ENCODE results near the gene RHEB.
"Not testable (repeated sequence)": the region's sequence is repeated elsewhere in the genome, so short reads cannot be mapped to it uniquely, and the experiment has no call there.

RHEB gene

GRCh38 chr7:151520419-151521261 lies 945 bp upstream of the RHEB start:
- peaks cover 7% of the 10 kb centered on the region; the same call in 1 of the 2 replicates for H3K36me3 ChIP-seq (ENCODE audit: insufficient read depth, low read length)
- peaks cover 32% of the 10 kb centered on the region for H4K20me1 ChIP-seq (ENCODE audit: insufficient read depth, low read length)
- peak; percentile 13 for DNase-seq
- peak overlapping the region in 1 of 2 experiments; percentile 51; a peak in 2 of 4 replicates for H3K4me3 ChIP-seq (ENCODE audit: low read depth in 1 of 2, low read length in 2 of 2)
- peaks cover 32% of the 10 kb centered on the region for H3K4me1 ChIP-seq (ENCODE audit: insufficient read depth, low read length)
- peak overlapping the region; percentile 87 for H3K27ac ChIP-seq (ENCODE audit: low read length)
- peak overlapping the region; percentile 78 for H2AFZ ChIP-seq (ENCODE audit: low read depth, low read length)
- H3K27me3 ChIP-seq (ENCODE audit: insufficient read depth, low read length, poor library complexity) = no peaks in the 10 kb centered on the region
- H3K4me2 ChIP-seq (ENCODE audit: insufficient read depth, low read length) = peak overlapping the region; percentile 52
- ATAC-seq (ENCODE audit: insufficient read depth, low read depth) = no peak
- peak overlapping the region; percentile 45 for H3K9ac ChIP-seq (ENCODE audit: low read depth, low read length)
- H3K9me3 ChIP-seq (ENCODE audit: insufficient read depth, low read length, severe bottlenecking) = peaks cover 9% of the 10 kb centered on the region
- no peak for TF ChIP-seq CTCF (IDR thresholded peaks at IDR 0.05; ENCODE audit: borderline replicate concordance, extremely low read depth, low read length, poor library complexity, severe bottlenecking)
- peaks cover 37% of the 10 kb centered on the region for H3K79me2 ChIP-seq (ENCODE audit: insufficient read depth, low read length)

- Histone ChIP-seq H3K4me2 (ENCODE audit: insufficient read depth, low read length) (peak overlapping the region; percentile 90), H3K4me1 (ENCODE audit: insufficient read depth, low read length) (peaks cover 46% of the 10 kb centered on the region), H3K27ac (ENCODE audit: low read length) (peak overlapping the region; percentile 84), H3K9ac (ENCODE audit: low read depth, low read length) (peak overlapping the region; percentile 96), H3K4me3 (ENCODE audit: low read depth in 1 of 2, low read length in 2 of 2) (peak overlapping the region; percentile 80 to 94), H4K20me1 (ENCODE audit: insufficient read depth, low read length) (peaks cover 47% of the 10 kb centered on the region), H3K79me2 (ENCODE audit: insufficient read depth, low read length) (peaks cover 52% of the 10 kb centered on the region), H2AFZ (ENCODE audit: low read depth, low read length) (peak overlapping the region; percentile 70; the same call in 1 of the 2 replicates)
- H3K27me3 ChIP-seq (ENCODE audit: insufficient read depth, low read length, poor library complexity); H3K36me3 ChIP-seq (ENCODE audit: insufficient read depth, low read length); H3K9me3 ChIP-seq (ENCODE audit: insufficient read depth, low read length, severe bottlenecking): not testable (repeated sequence)
- DNase-seq (peak; percentile 54), ATAC-seq (ENCODE audit: insufficient read depth, low read depth) (peak; percentile 72)
Observed at GRCh38 chr7:151518947-151519764, 539 bp downstream of the RHEB start.

- H3K9me3 ChIP-seq (ENCODE audit: insufficient read depth, low read length, severe bottlenecking) = peaks cover 9% of the 10 kb centered on the region
- peak; percentile 42 for TF ChIP-seq CTCF (IDR thresholded peaks at IDR 0.05; ENCODE audit: borderline replicate concordance, extremely low read depth, low read length, poor library complexity, severe bottlenecking)
- TF ChIP-seq EZH2 (IDR thresholded peaks at IDR 0.05; ENCODE audit: borderline replicate concordance, low read depth, low read length, severe bottlenecking) = no peak
- peak; percentile 59 for DNase-seq
- ATAC-seq (ENCODE audit: insufficient read depth, low read depth) = peak; percentile 32
- H3K27ac ChIP-seq (ENCODE audit: low read length) = peak overlapping the region; percentile 84
- peaks cover 48% of the 10 kb centered on the region for H3K4me1 ChIP-seq (ENCODE audit: insufficient read depth, low read length)
- H3K9ac ChIP-seq (ENCODE audit: low read depth, low read length) = peak overlapping the region; percentile 96
- peaks cover 55% of the 10 kb centered on the region for H4K20me1 ChIP-seq (ENCODE audit: insufficient read depth, low read length)
- H3K4me2 ChIP-seq (ENCODE audit: insufficient read depth, low read length) = peak overlapping the region; percentile 90
- peaks cover 7% of the 10 kb centered on the region; the same call in 1 of the 2 replicates for H3K36me3 ChIP-seq (ENCODE audit: insufficient read depth, low read length)
- H2AFZ ChIP-seq (ENCODE audit: low read depth, low read length) = peak overlapping the region; percentile 70; the same call in 1 of the 2 replicates
- H3K27me3 ChIP-seq (ENCODE audit: insufficient read depth, low read length, poor library complexity) = no peaks in the 10 kb centered on the region
- H3K4me3 ChIP-seq (ENCODE audit: low read depth in 1 of 2, low read length in 2 of 2) = peak overlapping the region; percentile 80 to 94
- H3K79me2 ChIP-seq (ENCODE audit: insufficient read depth, low read length) = peaks cover 61% of the 10 kb centered on the region
Observed at GRCh38 chr7:151518105-151518946, 1.4 kb downstream of the RHEB start.
